Measurements from ENCODE around the gene LGALS16.

GRCh38 chr19:39659791-39660190 lies 4.1 kb downstream of the LGALS16 start:
- TF ChIP-seq ZNF384 (IDR thresholded peaks at IDR 0.05) (no peak), TARDBP (IDR thresholded peaks at IDR 0.05) (no peak), SP1 (IDR thresholded peaks at IDR 0.05) (no peak), PKNOX1 (IDR thresholded peaks at IDR 0.05) (no peak), HDGF (IDR thresholded peaks at IDR 0.05; ENCODE audit: borderline replicate concordance) (no peak)

Measured in HEK293T (cell line).